SK-N-SH treated with all-trans-retinoic acid at 6 μM for 48 hours (cell line): Measurements from ENCODE around the gene TUT7.

Experiments used
- ATAC-seq: fragments of 200-7000 bp; cut with Tn5 transposase; 3 replicates; pipeline ENCODE4 v1.9.1; 2020; ENCODE audit warnings: mild to moderate bottlenecking, moderate library complexity
- CSDC2 ChIP-seq: fragments of 250-450 bp; sonication (Bioruptor Pico); IDR thresholded peaks from 2 replicates; pipeline ENCODE4 v1.5.0; 2020; ENCODE audit warnings: mild to moderate bottlenecking, moderate library complexity
- ESRRG ChIP-seq: fragments of 250-450 bp; sonication (Bioruptor Pico); IDR thresholded peaks from 2 replicates; pipeline ENCODE4 v1.6.1; 2021; ENCODE audit warnings: mild to moderate bottlenecking
- GLIS3 ChIP-seq: fragments of 250-450 bp; sonication (Bioruptor Pico); IDR thresholded peaks from 2 replicates; pipeline ENCODE4 v1.5.0; 2020; ENCODE audit warnings: mild to moderate bottlenecking, moderate library complexity
- OSR1 ChIP-seq: fragments of 250-450 bp; sonication (Bioruptor Pico); IDR thresholded peaks from 2 replicates; pipeline ENCODE4 v1.8.0; 2022; ENCODE audit warnings: moderate library complexity, mild to moderate bottlenecking, inconsistent platforms
- PPARA ChIP-seq: fragments of 250-450 bp; sonication (Bioruptor Pico); IDR thresholded peaks from 2 replicates; pipeline ENCODE4 v1.5.0; 2020; ENCODE audit warnings: mild to moderate bottlenecking, borderline replicate concordance
- RARB ChIP-seq: fragments of 250-450 bp; sonication (Bioruptor Pico); IDR thresholded peaks from 2 replicates; pipeline ENCODE4 v1.8.0; 2021; ENCODE audit warnings: mild to moderate bottlenecking, moderate library complexity
- TCF4 ChIP-seq: fragments of 250-450 bp; sonication (Bioruptor Pico); IDR thresholded peaks from 2 replicates; pipeline ENCODE4 v1.8.0; 2021; ENCODE audit warnings: mild to moderate bottlenecking, moderate library complexity, borderline replicate concordance
- TOX ChIP-seq: fragments of 250-450 bp; sonication (Bioruptor Pico); IDR thresholded peaks from 2 replicates; pipeline ENCODE4 v1.8.0; 2021; ENCODE audit warnings: mild to moderate bottlenecking, moderate library complexity, borderline replicate concordance
- ZFP30 ChIP-seq: fragments of 450-650 bp; formaldehyde crosslinking; IDR thresholded peaks from 2 replicates; pipeline ENCODE4 v1.5.0; 2022; ENCODE audit warnings: mild to moderate bottlenecking, moderate library complexity
- ZNF565 ChIP-seq: fragments of 450-650 bp; formaldehyde crosslinking; conservative IDR thresholded peaks from 2 replicates; pipeline ENCODE4 v1.5.0; 2020; ENCODE audit warnings: low read depth, mild to moderate bottlenecking, moderate library complexity
- ZNF70 ChIP-seq: fragments of 450-650 bp; formaldehyde crosslinking; IDR thresholded peaks from 2 replicates; pipeline ENCODE4 v1.5.0; 2020; ENCODE audit warnings: mild to moderate bottlenecking, moderate library complexity
- ZNF8 ChIP-seq: fragments of 450-650 bp; formaldehyde crosslinking; IDR thresholded peaks from 2 replicates; pipeline ENCODE4 v1.5.0; 2020; ENCODE audit warnings: mild to moderate bottlenecking, moderate library complexity
- TF ChIP-seq, protein P1 (sequence below): fragments of 250-450 bp; sonication (Bioruptor Pico); IDR thresholded peaks from 2 replicates; pipeline ENCODE4 v1.8.0; 2021; ENCODE audit warnings: low read depth, mild to moderate bottlenecking, moderate library complexity, borderline replicate concordance
- TF ChIP-seq, protein P2 (sequence below): fragments of 250-450 bp; sonication (Bioruptor Pico); IDR thresholded peaks from 2 replicates; pipeline ENCODE4 v1.8.0; 2020; ENCODE audit warnings: mild to moderate bottlenecking, moderate library complexity, borderline replicate concordance
- TF ChIP-seq, protein P3 (sequence below): fragments of 250-450 bp; sonication (Bioruptor Pico); IDR thresholded peaks from 2 replicates; pipeline ENCODE4 v1.5.0; 2020; ENCODE audit warnings: mild to moderate bottlenecking, moderate library complexity
- TF ChIP-seq, protein P4 (sequence below): fragments of 250-450 bp; sonication (Bioruptor Pico); IDR thresholded peaks from 2 replicates; pipeline ENCODE4 v1.5.1; 2021; ENCODE audit warnings: mild to moderate bottlenecking, moderate library complexity

The TUT7 gene

DNA sequence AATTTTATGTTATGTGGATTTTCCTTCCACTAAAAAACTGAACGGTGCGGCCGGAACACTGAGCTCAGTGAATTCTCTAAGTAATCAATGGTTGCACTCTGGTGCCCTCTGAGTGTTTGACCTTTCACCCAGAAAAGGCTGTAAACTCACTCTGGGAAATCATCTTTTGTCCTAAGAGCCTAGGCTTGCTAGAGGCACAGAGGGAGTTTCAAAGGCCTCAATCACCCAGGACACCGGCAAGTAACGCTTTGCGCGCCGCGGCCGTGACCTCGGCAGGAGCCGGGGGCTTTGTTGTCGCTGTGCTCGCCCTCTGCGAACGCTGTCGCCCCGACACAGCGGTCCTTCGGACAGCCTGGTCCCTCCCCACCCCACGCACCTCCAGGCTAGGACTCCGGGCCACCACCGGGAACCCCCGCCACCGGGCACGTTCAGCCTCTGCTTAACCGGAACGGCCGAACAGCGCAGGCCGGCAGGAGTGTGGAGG, 72.6 kb downstream of the TUT7 start (continued):
- TF ChIP-seq, protein P1, sequence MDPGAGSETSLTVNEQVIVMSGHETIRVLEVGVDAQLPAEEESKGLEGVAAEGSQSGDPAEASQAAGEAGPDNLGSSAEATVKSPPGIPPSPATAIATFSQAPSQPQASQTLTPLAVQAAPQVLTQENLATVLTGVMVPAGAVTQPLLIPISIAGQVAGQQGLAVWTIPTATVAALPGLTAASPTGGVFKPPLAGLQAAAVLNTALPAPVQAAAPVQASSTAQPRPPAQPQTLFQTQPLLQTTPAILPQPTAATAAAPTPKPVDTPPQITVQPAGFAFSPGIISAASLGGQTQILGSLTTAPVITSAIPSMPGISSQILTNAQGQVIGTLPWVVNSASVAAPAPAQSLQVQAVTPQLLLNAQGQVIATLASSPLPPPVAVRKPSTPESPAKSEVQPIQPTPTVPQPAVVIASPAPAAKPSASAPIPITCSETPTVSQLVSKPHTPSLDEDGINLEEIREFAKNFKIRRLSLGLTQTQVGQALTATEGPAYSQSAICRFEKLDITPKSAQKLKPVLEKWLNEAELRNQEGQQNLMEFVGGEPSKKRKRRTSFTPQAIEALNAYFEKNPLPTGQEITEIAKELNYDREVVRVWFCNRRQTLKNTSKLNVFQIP (CRISPR knock-in tag), result no peak

DNA sequence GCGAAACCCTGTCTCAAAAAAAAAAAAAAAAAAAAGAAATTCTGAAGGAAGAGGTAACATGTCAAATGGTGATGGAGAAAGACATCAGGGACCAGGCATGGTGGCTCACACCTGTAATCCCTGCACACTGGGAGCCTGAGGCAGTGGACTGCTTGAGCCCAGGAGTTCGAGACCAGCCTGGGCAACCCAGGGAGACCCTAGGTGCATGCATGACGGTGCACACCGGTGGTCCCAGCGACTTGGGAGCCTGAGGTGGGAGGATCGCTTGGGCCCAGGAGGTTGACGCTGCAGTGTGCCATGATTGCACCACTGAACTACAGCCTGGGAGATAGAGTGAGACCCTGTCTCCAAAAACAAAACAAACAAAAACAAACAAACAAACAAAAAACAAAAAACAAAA, 73.6 kb downstream of the TUT7 start:
- TF ChIP-seq RARB (CRISPR knock-in tag) (no peak), PPARA (CRISPR knock-in tag) (no peak), OSR1 (CRISPR knock-in tag) (no peak), ESRRG (no peak), ZNF70 (CRISPR knock-in tag) (no peak), ZFP30 (CRISPR knock-in tag) (no peak), ZNF565 (CRISPR knock-in tag) (no peak), TOX (no peak), TCF4 (CRISPR knock-in tag) (no peak)
- TF ChIP-seq, protein P2, sequence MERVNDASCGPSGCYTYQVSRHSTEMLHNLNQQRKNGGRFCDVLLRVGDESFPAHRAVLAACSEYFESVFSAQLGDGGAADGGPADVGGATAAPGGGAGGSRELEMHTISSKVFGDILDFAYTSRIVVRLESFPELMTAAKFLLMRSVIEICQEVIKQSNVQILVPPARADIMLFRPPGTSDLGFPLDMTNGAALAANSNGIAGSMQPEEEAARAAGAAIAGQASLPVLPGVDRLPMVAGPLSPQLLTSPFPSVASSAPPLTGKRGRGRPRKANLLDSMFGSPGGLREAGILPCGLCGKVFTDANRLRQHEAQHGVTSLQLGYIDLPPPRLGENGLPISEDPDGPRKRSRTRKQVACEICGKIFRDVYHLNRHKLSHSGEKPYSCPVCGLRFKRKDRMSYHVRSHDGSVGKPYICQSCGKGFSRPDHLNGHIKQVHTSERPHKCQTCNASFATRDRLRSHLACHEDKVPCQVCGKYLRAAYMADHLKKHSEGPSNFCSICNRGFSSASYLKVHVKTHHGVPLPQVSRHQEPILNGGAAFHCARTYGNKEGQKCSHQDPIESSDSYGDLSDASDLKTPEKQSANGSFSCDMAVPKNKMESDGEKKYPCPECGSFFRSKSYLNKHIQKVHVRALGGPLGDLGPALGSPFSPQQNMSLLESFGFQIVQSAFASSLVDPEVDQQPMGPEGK, result no peak
- TF ChIP-seq, protein P1 (CRISPR knock-in tag), result no peak
- TF ChIP-seq, all 23 proteins: peak for 0
- no peak for ATAC-seq

DNA sequence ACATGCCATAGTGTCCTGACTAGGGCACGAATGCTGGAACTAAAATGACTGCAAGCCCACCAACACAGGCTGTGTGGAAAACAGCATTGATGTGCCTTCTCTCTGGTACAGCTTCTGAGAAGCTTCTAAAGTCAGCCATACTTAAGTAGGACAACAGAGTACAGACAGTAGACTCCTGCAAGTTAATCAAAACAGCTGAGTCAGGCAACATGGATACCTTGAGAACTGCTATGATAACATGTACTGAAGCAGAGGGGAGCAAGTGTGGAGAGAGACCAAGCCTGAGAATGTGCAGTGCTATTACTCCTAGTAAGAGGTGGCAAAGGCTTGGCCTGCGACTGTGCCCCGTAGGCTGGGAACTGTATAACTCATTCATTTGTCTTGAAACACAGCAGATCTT, 74.4 kb downstream of the TUT7 start:
- no peak for TF ChIP-seq ZFP30 (CRISPR knock-in tag)
- no peak for TF ChIP-seq ZNF565 (CRISPR knock-in tag)
- TF ChIP-seq, protein P2, result no peak
- no peak for TF ChIP-seq OSR1 (CRISPR knock-in tag)
- no peak for TF ChIP-seq ZNF8 (CRISPR knock-in tag)
- TF ChIP-seq, protein P3, sequence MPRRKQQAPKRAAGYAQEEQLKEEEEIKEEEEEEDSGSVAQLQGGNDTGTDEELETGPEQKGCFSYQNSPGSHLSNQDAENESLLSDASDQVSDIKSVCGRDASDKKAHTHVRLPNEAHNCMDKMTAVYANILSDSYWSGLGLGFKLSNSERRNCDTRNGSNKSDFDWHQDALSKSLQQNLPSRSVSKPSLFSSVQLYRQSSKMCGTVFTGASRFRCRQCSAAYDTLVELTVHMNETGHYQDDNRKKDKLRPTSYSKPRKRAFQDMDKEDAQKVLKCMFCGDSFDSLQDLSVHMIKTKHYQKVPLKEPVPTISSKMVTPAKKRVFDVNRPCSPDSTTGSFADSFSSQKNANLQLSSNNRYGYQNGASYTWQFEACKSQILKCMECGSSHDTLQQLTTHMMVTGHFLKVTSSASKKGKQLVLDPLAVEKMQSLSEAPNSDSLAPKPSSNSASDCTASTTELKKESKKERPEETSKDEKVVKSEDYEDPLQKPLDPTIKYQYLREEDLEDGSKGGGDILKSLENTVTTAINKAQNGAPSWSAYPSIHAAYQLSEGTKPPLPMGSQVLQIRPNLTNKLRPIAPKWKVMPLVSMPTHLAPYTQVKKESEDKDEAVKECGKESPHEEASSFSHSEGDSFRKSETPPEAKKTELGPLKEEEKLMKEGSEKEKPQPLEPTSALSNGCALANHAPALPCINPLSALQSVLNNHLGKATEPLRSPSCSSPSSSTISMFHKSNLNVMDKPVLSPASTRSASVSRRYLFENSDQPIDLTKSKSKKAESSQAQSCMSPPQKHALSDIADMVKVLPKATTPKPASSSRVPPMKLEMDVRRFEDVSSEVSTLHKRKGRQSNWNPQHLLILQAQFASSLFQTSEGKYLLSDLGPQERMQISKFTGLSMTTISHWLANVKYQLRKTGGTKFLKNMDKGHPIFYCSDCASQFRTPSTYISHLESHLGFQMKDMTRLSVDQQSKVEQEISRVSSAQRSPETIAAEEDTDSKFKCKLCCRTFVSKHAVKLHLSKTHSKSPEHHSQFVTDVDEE, result no peak
- no peak for TF ChIP-seq GLIS3 (CRISPR knock-in tag)
- TF ChIP-seq, protein P1 (CRISPR knock-in tag), result no peak
- TF ChIP-seq CSDC2 (CRISPR knock-in tag), result no peak
- TF ChIP-seq TCF4 (CRISPR knock-in tag), result no peak
- TF ChIP-seq, protein P4, sequence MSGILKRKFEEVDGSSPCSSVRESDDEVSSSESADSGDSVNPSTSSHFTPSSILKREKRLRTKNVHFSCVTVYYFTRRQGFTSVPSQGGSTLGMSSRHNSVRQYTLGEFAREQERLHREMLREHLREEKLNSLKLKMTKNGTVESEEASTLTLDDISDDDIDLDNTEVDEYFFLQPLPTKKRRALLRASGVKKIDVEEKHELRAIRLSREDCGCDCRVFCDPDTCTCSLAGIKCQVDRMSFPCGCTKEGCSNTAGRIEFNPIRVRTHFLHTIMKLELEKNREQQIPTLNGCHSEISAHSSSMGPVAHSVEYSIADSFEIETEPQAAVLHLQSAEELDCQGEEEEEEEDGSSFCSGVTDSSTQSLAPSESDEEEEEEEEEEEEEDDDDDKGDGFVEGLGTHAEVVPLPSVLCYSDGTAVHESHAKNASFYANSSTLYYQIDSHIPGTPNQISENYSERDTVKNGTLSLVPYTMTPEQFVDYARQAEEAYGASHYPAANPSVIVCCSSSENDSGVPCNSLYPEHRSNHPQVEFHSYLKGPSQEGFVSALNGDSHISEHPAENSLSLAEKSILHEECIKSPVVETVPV (CRISPR knock-in tag), result no peak
- TF ChIP-seq, all 23 proteins: peak for 0
- ATAC-seq, result no peak
